ENCODE data around the gene RHOT1.
"Not testable (repeated sequence)": the region's sequence is repeated elsewhere in the genome, so short reads cannot be mapped to it uniquely, and the experiment has no call there.

The RHOT1 gene

GRCh38 chr17:32240750-32241149 lies 98.4 kb downstream of the RHOT1 start:
- in situ Hi-C loops (cut with MboI; ENCODE audit: low sequenced_read_pairs) = no loop called here
- Histone ChIP-seq H3K36me3 (replicated peaks) (no peaks in the 10 kb centered on the region), H3K4me3 (no peak overlapping the region), H3K9me3 (no peaks in the 10 kb centered on the region), H3K27me3 (ENCODE audit: low read depth) (no peaks in the 10 kb centered on the region), H3K4me1 (no peaks in the 10 kb centered on the region; the same call in 1 of the 2 replicates)
- no peak for DNase-seq (ENCODE audit: low spot score in 2 of 2)

GRCh38 chr17:32241640-32242039 lies 99.3 kb downstream of the RHOT1 start:
- no peak for DNase-seq (ENCODE audit: low spot score in 2 of 2)
- no peaks in the 10 kb centered on the region for H3K27me3 ChIP-seq (ENCODE audit: low read depth)
- H3K4me3 ChIP-seq = no peak overlapping the region
- no peaks in the 10 kb centered on the region for H3K9me3 ChIP-seq
- H3K4me1 ChIP-seq = no peaks in the 10 kb centered on the region; the same call in 1 of the 2 replicates
- no peaks in the 10 kb centered on the region for H3K36me3 ChIP-seq (replicated peaks)
- in situ Hi-C loops (cut with MboI; ENCODE audit: low sequenced_read_pairs) = no loop called here

DNA sequence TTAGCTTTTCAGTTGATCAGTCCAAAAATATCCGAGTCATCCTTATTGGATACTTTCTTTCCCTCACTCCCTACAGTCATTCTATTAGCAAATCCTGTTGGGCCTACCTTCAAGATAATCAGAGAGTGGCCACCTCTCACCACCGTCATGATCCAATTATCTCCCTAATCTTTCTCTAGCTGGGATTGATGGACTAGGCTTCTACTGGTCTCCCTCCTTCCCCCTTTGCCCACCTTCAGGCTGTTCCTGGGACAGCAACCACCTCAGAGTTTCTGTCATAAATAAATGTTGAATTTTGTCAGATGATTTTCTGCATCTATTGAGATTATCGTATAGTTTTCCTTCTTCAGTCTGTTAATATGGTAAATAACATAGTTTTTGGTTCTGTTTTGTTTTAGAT lies 107.2 kb downstream of the RHOT1 start:
- H3K4me1 ChIP-seq = peaks cover 2% of the 10 kb centered on the region; the same call in 1 of the 2 replicates
- H3K4me3 ChIP-seq = no peak overlapping the region
- 0 out of 2 replicates have a peak, but pooled peaks cover 8% of the 10 kb centered on the region for H3K27me3 ChIP-seq (ENCODE audit: low read depth)
- in situ Hi-C loops (cut with MboI; ENCODE audit: low sequenced_read_pairs) = no loop called here
- H3K36me3 ChIP-seq (replicated peaks) = no peaks in the 10 kb centered on the region
- DNase-seq (ENCODE audit: low spot score in 2 of 2) = no peak
- no peaks in the 10 kb centered on the region for H3K9me3 ChIP-seq

DNA sequence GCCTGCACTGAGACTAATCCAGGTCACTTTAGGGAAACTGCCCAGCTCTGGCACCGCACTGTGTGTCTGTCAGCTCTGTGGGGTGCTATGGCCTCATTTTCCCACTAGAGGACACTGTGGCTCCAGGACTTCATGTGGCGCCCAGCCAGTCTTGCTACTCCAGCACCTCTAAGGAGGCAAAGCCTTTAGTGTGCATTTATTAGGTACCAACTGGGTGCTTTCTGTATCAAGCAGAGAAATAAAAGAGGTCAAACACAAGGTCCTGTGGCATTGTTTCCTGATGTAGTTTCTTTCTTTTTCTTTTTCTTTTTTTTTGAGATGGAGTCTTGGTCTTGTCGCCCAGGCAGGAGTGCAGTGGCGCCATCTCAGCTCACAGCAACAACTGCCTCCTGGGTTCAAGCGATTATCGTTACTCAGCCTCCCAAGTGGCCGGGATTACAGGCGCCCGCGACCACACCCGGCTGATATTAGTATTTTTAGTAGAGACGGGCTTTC lies 110.9 kb downstream of the RHOT1 start:
- H3K4me3 ChIP-seq = no peak overlapping the region
- peak; percentile 76 to 88 for DNase-seq (ENCODE audit: low spot score in 2 of 2)
- no peaks in the 10 kb centered on the region for H3K36me3 ChIP-seq (replicated peaks)
- no peaks in the 10 kb centered on the region for H3K9me3 ChIP-seq
- H3K27me3 ChIP-seq (ENCODE audit: low read depth) = 0 out of 2 replicates have a peak, but pooled peaks cover 8% of the 10 kb centered on the region
- peaks cover 2% of the 10 kb centered on the region; the same call in 1 of the 2 replicates for H3K4me1 ChIP-seq
- in situ Hi-C loops (cut with MboI; ENCODE audit: low sequenced_read_pairs) = no loop called here

- H3K4me1 ChIP-seq = no peaks in the 10 kb centered on the region
- in situ Hi-C loops (cut with MboI; ENCODE audit: low sequenced_read_pairs) = loop anchor here (5.0 kb wide), 1 partner anchor 61 kb away; no protein-coding TSS in a partner anchor
- no peaks in the 10 kb centered on the region for H3K9me3 ChIP-seq
- no peaks in the 10 kb centered on the region for H3K36me3 ChIP-seq (replicated peaks)
- no peak overlapping the region for H3K4me3 ChIP-seq
- peaks cover 8% of the 10 kb centered on the region; the same call in 1 of the 2 replicates for H3K27me3 ChIP-seq (ENCODE audit: low read depth)
- no peak for DNase-seq (ENCODE audit: low spot score in 2 of 2)
Measured at GRCh38 chr17:32256012-32256700, 113.9 kb downstream of the RHOT1 start.

- Histone ChIP-seq H3K27me3 (ENCODE audit: low read depth) (peaks cover 13% of the 10 kb centered on the region), H3K4me1 (no peaks in the 10 kb centered on the region), H3K4me3 (no peak overlapping the region), H3K9me3 (no peaks in the 10 kb centered on the region), H3K36me3 (replicated peaks) (no peaks in the 10 kb centered on the region)
- in situ Hi-C loops (cut with MboI; ENCODE audit: low sequenced_read_pairs) = loop anchor here (5.0 kb wide), 1 partner anchor 61 kb away; no protein-coding TSS in a partner anchor
- no peak for DNase-seq (ENCODE audit: low spot score in 2 of 2)
Measured at GRCh38 chr17:32256701-32257019, 114.4 kb downstream of the RHOT1 start.

GRCh38 chr17:32258383-32259140 lies 116.3 kb downstream of the RHOT1 start:
- Histone ChIP-seq H3K36me3 (replicated peaks) (no peaks in the 10 kb centered on the region), H3K4me3 (no peak overlapping the region), H3K9me3 (no peaks in the 10 kb centered on the region), H3K4me1 (no peaks in the 10 kb centered on the region), H3K27me3 (ENCODE audit: low read depth) (peaks cover 24% of the 10 kb centered on the region)
- peak in 1 of 2 experiments; percentile 25 for DNase-seq (ENCODE audit: low spot score in 2 of 2)
- in situ Hi-C loops (cut with MboI; ENCODE audit: low sequenced_read_pairs) = loop anchor here (5.0 kb wide), 1 partner anchor 59 kb away; no protein-coding TSS in a partner anchor

GRCh38 chr17:32259586-32259985 lies 117.3 kb downstream of the RHOT1 start:
- Histone ChIP-seq H3K4me3 (no peak overlapping the region), H3K36me3 (replicated peaks) (no peaks in the 10 kb centered on the region), H3K27me3 (ENCODE audit: low read depth) (peaks cover 34% of the 10 kb centered on the region), H3K9me3 (no peaks in the 10 kb centered on the region), H3K4me1 (no peaks in the 10 kb centered on the region)
- in situ Hi-C loops (cut with MboI; ENCODE audit: low sequenced_read_pairs) = loop anchor here (5.0 kb wide), 1 partner anchor 58 kb away; no protein-coding TSS in a partner anchor
- DNase-seq (ENCODE audit: low spot score in 2 of 2) = no peak

DNA sequence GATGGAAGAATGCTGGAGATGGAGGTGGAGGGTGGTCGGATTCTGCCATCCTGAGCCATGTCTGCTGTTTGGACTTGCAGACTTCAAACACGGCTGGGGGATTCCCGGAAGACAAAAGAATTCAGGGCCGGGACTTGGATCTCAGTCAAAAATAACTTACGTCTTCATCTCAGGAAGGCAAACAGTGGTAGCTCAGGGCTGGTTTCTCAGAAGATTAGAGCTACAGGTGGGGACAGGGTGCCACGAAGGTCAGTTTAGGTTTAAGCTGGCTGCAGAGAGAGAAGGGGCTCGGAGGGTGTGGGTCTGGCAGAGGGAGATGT lies 119.1 kb downstream of the RHOT1 start:
- Histone ChIP-seq H3K36me3 (replicated peaks) (no peaks in the 10 kb centered on the region), H3K4me3 (no peak overlapping the region), H3K27me3 (ENCODE audit: low read depth) (peaks cover 46% of the 10 kb centered on the region), H3K9me3 (no peaks in the 10 kb centered on the region), H3K4me1 (no peaks in the 10 kb centered on the region)
- in situ Hi-C loops (cut with MboI; ENCODE audit: low sequenced_read_pairs) = no loop called here
- no peak for DNase-seq (ENCODE audit: low spot score in 2 of 2)

DNA sequence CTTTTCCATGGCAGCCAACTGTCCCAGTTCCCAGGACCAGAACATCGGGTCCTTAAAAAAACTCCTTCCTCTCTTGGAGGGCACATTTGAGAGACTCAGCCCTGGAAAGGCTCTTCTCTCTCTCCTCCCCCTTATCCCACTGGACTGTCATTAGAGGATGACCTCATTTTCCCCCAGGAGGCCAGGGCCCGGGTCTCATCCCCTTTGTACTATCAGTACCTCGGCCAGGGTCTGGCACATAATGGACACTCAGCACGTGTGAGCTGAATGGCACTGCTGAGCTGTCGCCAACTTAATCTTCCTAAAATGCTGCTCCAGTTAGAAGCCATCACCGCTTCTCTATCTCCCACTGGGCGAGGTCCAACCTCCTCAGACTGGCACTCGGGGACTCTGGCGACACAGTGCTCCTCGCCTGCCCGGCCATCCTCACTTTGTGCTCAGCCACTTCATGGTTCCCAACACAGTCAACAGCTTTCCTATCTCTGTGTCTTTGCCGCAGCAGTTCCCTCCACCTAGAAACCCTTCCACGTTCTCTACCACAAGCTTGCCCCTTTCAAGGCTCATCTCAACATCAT lies 119.7 kb downstream of the RHOT1 start:
- in situ Hi-C loops (cut with MboI; ENCODE audit: low sequenced_read_pairs) = no loop called here
- no peak overlapping the region for H3K4me3 ChIP-seq
- no peaks in the 10 kb centered on the region for H3K9me3 ChIP-seq
- DNase-seq (ENCODE audit: low spot score in 2 of 2) = no peak
- H3K36me3 ChIP-seq (replicated peaks) = no peaks in the 10 kb centered on the region
- peaks cover 52% of the 10 kb centered on the region for H3K27me3 ChIP-seq (ENCODE audit: low read depth)
- H3K4me1 ChIP-seq = no peaks in the 10 kb centered on the region; the same call in none of the 2 replicates

DNA sequence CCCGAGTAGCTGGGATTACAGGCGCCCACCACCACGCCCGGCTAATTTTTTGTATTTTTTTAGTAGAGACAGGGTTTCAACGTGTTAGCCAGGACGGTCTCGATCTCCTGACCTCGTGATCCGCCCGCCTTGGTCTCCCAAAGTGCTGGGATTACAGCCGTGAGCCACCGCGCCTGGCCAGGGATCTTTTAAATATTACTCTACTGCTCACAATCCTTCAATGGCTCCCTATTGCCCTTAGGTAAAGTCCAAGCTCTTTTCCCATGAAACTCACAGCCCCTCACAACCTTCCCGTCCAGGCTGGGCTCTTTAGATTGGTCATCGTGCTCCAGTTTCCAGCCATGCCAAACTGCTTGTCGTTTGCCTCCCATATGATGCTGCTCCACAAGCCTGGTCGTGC lies 121.2 kb downstream of the RHOT1 start:
- H3K4me1 ChIP-seq; H3K36me3 ChIP-seq (replicated peaks); H3K9me3 ChIP-seq; DNase-seq (ENCODE audit: low spot score in 2 of 2); H3K4me3 ChIP-seq; in situ Hi-C loops (cut with MboI; ENCODE audit: low sequenced_read_pairs): not testable (repeated sequence)
- peaks cover 67% of the 10 kb centered on the region for H3K27me3 ChIP-seq (ENCODE audit: low read depth)

GRCh38 chr17:32264140-32264799 lies 122.0 kb downstream of the RHOT1 start:
- no peak for DNase-seq (ENCODE audit: low spot score in 2 of 2)
- Histone ChIP-seq H3K4me1 (no peaks in the 10 kb centered on the region; the same call in none of the 2 replicates), H3K36me3 (replicated peaks) (no peaks in the 10 kb centered on the region), H3K27me3 (ENCODE audit: low read depth) (peaks cover 75% of the 10 kb centered on the region), H3K4me3 (no peak overlapping the region), H3K9me3 (no peaks in the 10 kb centered on the region)
- in situ Hi-C loops (cut with MboI; ENCODE audit: low sequenced_read_pairs) = no loop called here

DNA sequence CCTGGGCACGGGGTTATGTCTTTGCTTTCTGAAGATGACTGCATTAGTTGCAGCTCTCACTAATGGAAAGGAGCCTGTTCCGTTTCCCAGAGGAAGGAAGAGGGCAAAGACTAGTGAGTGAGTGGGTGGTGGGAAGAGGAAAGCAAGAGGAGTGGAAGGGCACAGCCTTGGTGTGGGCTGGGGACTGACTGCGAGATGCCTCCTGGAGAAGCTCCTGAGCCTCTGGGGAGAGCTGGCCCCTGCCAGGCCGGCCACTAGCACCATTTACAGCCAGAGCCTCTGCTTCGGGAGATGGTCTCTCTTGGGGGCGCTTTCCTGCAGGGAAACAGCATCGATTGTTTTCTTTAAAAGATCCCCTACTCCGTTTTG lies 122.5 kb downstream of the RHOT1 start:
- DNase-seq (ENCODE audit: low spot score in 2 of 2) = no peak
- peaks cover 80% of the 10 kb centered on the region for H3K27me3 ChIP-seq (ENCODE audit: low read depth)
- H3K4me3 ChIP-seq = no peak overlapping the region
- no peaks in the 10 kb centered on the region for H3K36me3 ChIP-seq (replicated peaks)
- no peaks in the 10 kb centered on the region; the same call in none of the 2 replicates for H3K4me1 ChIP-seq
- in situ Hi-C loops (cut with MboI; ENCODE audit: low sequenced_read_pairs) = no loop called here
- H3K9me3 ChIP-seq = no peaks in the 10 kb centered on the region
